22Rv1 (cell line): ENCODE measurements around the gene MAN1A1.

Experiments used
- H3K27ac ChIP-seq: fragments of 450-650 bp; 2 replicates; pipeline ENCODE4 v1.5.1; 2017
- CTCF ChIP-seq: fragments of 450-650 bp; IDR thresholded peaks from 2 replicates; pipeline ENCODE4 v1.5.1; 2017; ENCODE audit warnings: mild to moderate bottlenecking
- ZFX ChIP-seq: fragments of 450-650 bp; IDR thresholded peaks from 2 replicates; pipeline ENCODE4 v1.6.1; 2017; ENCODE audit warnings: antibody characterized with exemption, borderline replicate concordance

The MAN1A1 gene

GRCh38 chr6:119322034-119322433 lies 27.5 kb downstream of the MAN1A1 start:
- H3K27ac ChIP-seq: no peak overlapping the region

GRCh38 chr6:119319694-119320093 lies 29.9 kb downstream of the MAN1A1 start:
- TF ChIP-seq CTCF: no peak
- no peak for TF ChIP-seq ZFX
- no peak overlapping the region for H3K27ac ChIP-seq

More at GRCh38 chr6:119322034-119322433, 27.5 kb downstream of the MAN1A1 start:
- no peak for TF ChIP-seq CTCF
- TF ChIP-seq ZFX: no peak

GRCh38 chr6:119318730-119319129 lies 30.8 kb downstream of the MAN1A1 start:
- no peak overlapping the region for H3K27ac ChIP-seq
- no peak for TF ChIP-seq ZFX

GRCh38 chr6:119318176-119318575 lies 31.4 kb downstream of the MAN1A1 start:
- no peak overlapping the region for H3K27ac ChIP-seq
- TF ChIP-seq CTCF (no peak), ZFX (no peak)

- no peak for TF ChIP-seq ZFX
- no peak overlapping the region for H3K27ac ChIP-seq
Observed at GRCh38 chr6:119317007-119317406, 32.6 kb downstream of the MAN1A1 start.

- TF ChIP-seq CTCF (no peak), ZFX (no peak)
- H3K27ac ChIP-seq: no peak overlapping the region
Observed at GRCh38 chr6:119314885-119315272, 34.7 kb downstream of the MAN1A1 start.

GRCh38 chr6:119313937-119314884 lies 35.4 kb downstream of the MAN1A1 start:
- TF ChIP-seq ZFX: no peak
- no peak for TF ChIP-seq CTCF
- H3K27ac ChIP-seq: no peak overlapping the region

GRCh38 chr6:119312875-119313338 lies 36.7 kb downstream of the MAN1A1 start:
- no peak for TF ChIP-seq CTCF
- no peak for TF ChIP-seq ZFX
- H3K27ac ChIP-seq: no peak overlapping the region
